HEK293 (cell line): Measurements from ENCODE around the gene ZNF260.
A peak's percentile ranks its signal among the peaks of the same experiment; 100 is the strongest.

Source experiments
- GLI4 ChIP-seq: fragments of 450-650 bp; formaldehyde crosslinking; IDR thresholded peaks from 2 replicates; pipeline ENCODE4 v1.5.1; 2016; ENCODE audit warnings: missing biosample characterization, missing genetic modification characterization
- INSM2 ChIP-seq: fragments of 450-650 bp; formaldehyde crosslinking; IDR thresholded peaks from 2 replicates; pipeline ENCODE4 v1.5.1; 2016; ENCODE audit warnings: missing biosample characterization, missing genetic modification characterization
- KLF7 ChIP-seq: fragments of 450-650 bp; formaldehyde crosslinking; IDR thresholded peaks from 2 replicates; pipeline ENCODE4 v1.5.1; 2016; ENCODE audit warnings: missing biosample characterization, missing genetic modification characterization, borderline replicate concordance
- OVOL3 ChIP-seq: fragments of 450-650 bp; formaldehyde crosslinking; IDR thresholded peaks from 2 replicates; pipeline ENCODE4 v1.5.1; 2016; ENCODE audit warnings: missing biosample characterization, missing genetic modification characterization
- TSHZ1 ChIP-seq: fragments of 450-650 bp; formaldehyde crosslinking; IDR thresholded peaks from 2 replicates; pipeline ENCODE4 v1.5.1; 2016; ENCODE audit warnings: missing biosample characterization, missing genetic modification characterization, borderline replicate concordance
- WT1 ChIP-seq: fragments of 450-650 bp; formaldehyde crosslinking; IDR thresholded peaks from 2 replicates; pipeline ENCODE4 v1.5.1; 2016; ENCODE audit warnings: missing biosample characterization, missing genetic modification characterization
- YY2 ChIP-seq: fragments of 450-650 bp; formaldehyde crosslinking; IDR thresholded peaks from 2 replicates; pipeline ENCODE4 v1.5.1; 2016; ENCODE audit warnings: missing biosample characterization, missing genetic modification characterization
- ZBTB21 ChIP-seq: fragments of 450-650 bp; formaldehyde crosslinking; IDR thresholded peaks from 2 replicates; pipeline ENCODE4 v1.5.1; 2017; ENCODE audit warnings: missing biosample characterization, missing genetic modification characterization
- ZFP41 ChIP-seq: fragments of 450-650 bp; formaldehyde crosslinking; IDR thresholded peaks from 2 replicates; pipeline ENCODE4 v1.5.1; 2016; ENCODE audit warnings: missing biosample characterization, missing genetic modification characterization, borderline replicate concordance
- ZFP69B ChIP-seq: fragments of 450-650 bp; formaldehyde crosslinking; IDR thresholded peaks from 2 replicates; pipeline ENCODE4 v1.5.1; 2016; ENCODE audit warnings: missing biosample characterization, missing genetic modification characterization
- ZNF10 ChIP-seq: fragments of 450-650 bp; formaldehyde crosslinking; IDR thresholded peaks from 2 replicates; pipeline ENCODE4 v1.5.1; 2017; ENCODE audit warnings: missing biosample characterization, missing genetic modification characterization
- ZNF114 ChIP-seq: fragments of 450-650 bp; formaldehyde crosslinking; IDR thresholded peaks from 2 replicates; pipeline ENCODE4 v1.5.0; 2017; ENCODE audit warnings: missing biosample characterization, missing genetic modification characterization
- ZNF184 ChIP-seq: fragments of 450-650 bp; IDR thresholded peaks from 2 replicates; pipeline ENCODE4 v1.5.1; 2018; ENCODE audit warnings: missing biosample characterization, mild to moderate bottlenecking, missing genetic modification characterization
- ZNF274 ChIP-seq, 2 experiments: fragments of 200-500 bp in 1 of 2; fragments of 450-650 bp in 1 of 2; sonication (Bioruptor generic) in 1 of 2; formaldehyde crosslinking in 1 of 2; IDR thresholded peaks; 2 replicates each; pipeline versions ENCODE4 v1.5.1 to v1.6.1; 2014 to 2016; ENCODE audit warnings: borderline replicate concordance in 1 of 2, inconsistent platforms in 1 of 2, low read length in 1 of 2, missing biosample characterization in 1 of 2, missing genetic modification characterization in 1 of 2
- ZNF292 ChIP-seq: fragments of 450-650 bp; formaldehyde crosslinking; IDR thresholded peaks from 2 replicates; pipeline ENCODE4 v1.5.1; 2016; ENCODE audit warnings: low read depth, missing biosample characterization, missing genetic modification characterization, borderline replicate concordance
- ZNF311 ChIP-seq: fragments of 450-650 bp; formaldehyde crosslinking; IDR thresholded peaks from 2 replicates; pipeline ENCODE4 v1.5.1; 2017; ENCODE audit warnings: missing biosample characterization, missing genetic modification characterization, borderline replicate concordance
- ZNF366 ChIP-seq: fragments of 450-650 bp; formaldehyde crosslinking; conservative IDR thresholded peaks from 2 replicates; pipeline ENCODE4 v1.5.1; 2016; ENCODE audit warnings: missing biosample characterization, missing genetic modification characterization
- ZNF37A ChIP-seq: fragments of 450-650 bp; IDR thresholded peaks from 2 replicates; pipeline ENCODE4 v1.5.1; 2018; ENCODE audit warnings: missing biosample characterization, missing genetic modification characterization
- ZNF398 ChIP-seq: fragments of 450-650 bp; formaldehyde crosslinking; IDR thresholded peaks from 2 replicates; pipeline ENCODE4 v1.5.1; 2017; ENCODE audit warnings: missing biosample characterization, missing genetic modification characterization
- ZNF513 ChIP-seq: fragments of 450-650 bp; IDR thresholded peaks from 2 replicates; pipeline ENCODE4 v1.5.1; 2018; ENCODE audit warnings: missing biosample characterization, missing genetic modification characterization
- ZNF530 ChIP-seq: fragments of 450-650 bp; formaldehyde crosslinking; IDR thresholded peaks from 2 replicates; pipeline ENCODE4 v1.5.1; 2016; ENCODE audit warnings: low read depth, missing biosample characterization, missing genetic modification characterization
- ZNF555 ChIP-seq: fragments of 450-650 bp; formaldehyde crosslinking; conservative IDR thresholded peaks from 2 replicates; pipeline ENCODE4 v1.5.1; 2017; ENCODE audit warnings: missing biosample characterization, mild to moderate bottlenecking, missing genetic modification characterization, inconsistent platforms
- ZNF610 ChIP-seq: fragments of 450-650 bp; formaldehyde crosslinking; IDR thresholded peaks from 2 replicates; pipeline ENCODE4 v1.5.1; 2016; ENCODE audit warnings: missing biosample characterization, missing genetic modification characterization, borderline replicate concordance
- ZNF623 ChIP-seq: fragments of 450-650 bp; formaldehyde crosslinking; IDR thresholded peaks from 2 replicates; pipeline ENCODE4 v1.5.1; 2016; ENCODE audit warnings: missing biosample characterization, missing genetic modification characterization
- ZNF645 ChIP-seq: fragments of 450-650 bp; formaldehyde crosslinking; IDR thresholded peaks from 2 replicates; pipeline ENCODE4; 2016; ENCODE audit warnings: missing biosample characterization, missing genetic modification characterization
- ZNF747 ChIP-seq: fragments of 450-650 bp; formaldehyde crosslinking; IDR thresholded peaks from 2 replicates; pipeline ENCODE4 v1.5.1; 2016; ENCODE audit warnings: missing biosample characterization, missing genetic modification characterization
- ZNF76 ChIP-seq: fragments of 450-650 bp; formaldehyde crosslinking; IDR thresholded peaks from 2 replicates; pipeline ENCODE4; 2016; ENCODE audit warnings: low read depth, missing biosample characterization, missing genetic modification characterization, borderline replicate concordance
- ZNF768 ChIP-seq: fragments of 450-650 bp; formaldehyde crosslinking; IDR thresholded peaks from 2 replicates; pipeline ENCODE4 v1.5.1; 2018; ENCODE audit warnings: missing biosample characterization, mild to moderate bottlenecking, missing genetic modification characterization
- ZNF785 ChIP-seq: fragments of 450-650 bp; formaldehyde crosslinking; IDR thresholded peaks from 2 replicates; pipeline ENCODE4 v1.5.1; 2016; ENCODE audit warnings: missing biosample characterization, missing genetic modification characterization

Gene ZNF260

GRCh38 chr19:36573020-36573894 is 45.2 kb upstream of the ZNF260 start, which contains the start of gene ZNF529 (continued):
- TF ChIP-seq TSHZ1 (tag by site-specific recombination): peak; percentile 81
- TF ChIP-seq ZFP69B (tag by site-specific recombination): peak; percentile 94
- TF ChIP-seq GLI4 (tag by site-specific recombination): no peak
- peak; percentile 99 for TF ChIP-seq ZBTB21 (tag by site-specific recombination)
- TF ChIP-seq ZNF513: no peak
- TF ChIP-seq ZNF530 (tag by site-specific recombination): no peak
- TF ChIP-seq ZNF114 (tag by site-specific recombination): no peak
- TF ChIP-seq INSM2 (tag by site-specific recombination): peak; percentile 95
- TF ChIP-seq ZNF398 (tag by site-specific recombination): peak; percentile 59
- no peak; the same call in 1 of the 2 replicates for TF ChIP-seq ZNF768 (tag by site-specific recombination)
- no peak for TF ChIP-seq ZNF555 (tag by site-specific recombination)
- TF ChIP-seq ZNF37A (tag by site-specific recombination): no peak
- 0 out of 2 replicates have a peak, but pooled peaks have one; percentile 46 for TF ChIP-seq OVOL3 (tag by site-specific recombination)
- TF ChIP-seq ZNF184 (tag by site-specific recombination): peak; percentile 47; the same call in 1 of the 2 replicates
- TF ChIP-seq ZNF645 (tag by site-specific recombination): no peak
- TF ChIP-seq ZNF366 (tag by site-specific recombination): no peak
- TF ChIP-seq ZNF785 (tag by site-specific recombination): peak; percentile 98
- TF ChIP-seq WT1 (tag by site-specific recombination): peak; percentile 85
- TF ChIP-seq YY2 (tag by site-specific recombination): no peak; the same call in none of the 2 replicates
- TF ChIP-seq ZNF274 (IDR thresholded peaks at IDR 0.05; ENCODE audit: low read length): no peak
- no peak; the same call in 1 of the 2 replicates for TF ChIP-seq ZNF274 (tag by site-specific recombination; IDR thresholded peaks at IDR 0.05; ENCODE audit: borderline replicate concordance)
- peak; percentile 87 for TF ChIP-seq ZNF610 (tag by site-specific recombination)
- TF ChIP-seq ZNF623 (tag by site-specific recombination): no peak
- no peak for TF ChIP-seq ZNF292 (tag by site-specific recombination)
- TF ChIP-seq ZNF76 (tag by site-specific recombination): peak; percentile 98
- no peak for TF ChIP-seq ZNF747 (tag by site-specific recombination)
- no peak for TF ChIP-seq ZNF311 (tag by site-specific recombination)
- no peak; the same call in 1 of the 2 replicates for TF ChIP-seq ZFP41 (tag by site-specific recombination)
- TF ChIP-seq KLF7 (tag by site-specific recombination): peak; percentile 90; the same call in 1 of the 2 replicates
- TF ChIP-seq ZNF10 (tag by site-specific recombination): peak; percentile 67
